MCF 10A (cell line): ENCODE results near the gene GGCX. TPM values are rescaled to one million over a fixed set of nuclear protein-coding genes. Genes with fewer than 3 reads are reported as not detected.

ENCODE experiments used
- BruUV-seq: library from RNA; stranded (reverse); fragments of 400-500 nt; replicated peaks from 2 replicates; lab custom pipeline; 2021; lab: Mats Ljungman, UMichigan
- CTCF ChIA-PET: fragments of 300-600 bp; sonication (Branson Sonifier 250); formaldehyde crosslinking; extraction: SDS; loops from one replicate; lab custom pipeline; 2021; ENCODE audit warnings: antibody characterized with exemption, inconsistent platforms; lab: Yijun Ruan, JAX
- POLR2A ChIA-PET: fragments of 300-600, 350-650 bp; sonication (Branson Sonifier 250); formaldehyde crosslinking; extraction: SDS; loops from one replicate; lab custom pipeline; 2020; ENCODE audit warnings: antibody characterized with exemption, inconsistent platforms; lab: Yijun Ruan, JAX
- DNase-seq: peaks from one replicate; pipeline ENCODE4 v3.0.0-alpha.2; 2018; ENCODE audit not compliant: unreplicated experiment
- H3K27ac Mint-ChIP-seq: one replicate; pipeline ENCODE4 v1.8.0; 2022; ENCODE audit warnings: mild to moderate bottlenecking, low read depth, mixed read lengths; ENCODE audit not compliant: unreplicated experiment
- H3K27me3 Mint-ChIP-seq: one replicate; pipeline ENCODE4 v1.8.0; 2022; ENCODE audit warnings: mixed read lengths; ENCODE audit not compliant: insufficient read depth, unreplicated experiment
- H3K36me3 Mint-ChIP-seq: one replicate; pipeline ENCODE4 v1.8.0; 2022; ENCODE audit warnings: mild to moderate bottlenecking, moderate library complexity, mixed read lengths; ENCODE audit not compliant: insufficient read depth, unreplicated experiment
- H3K4me1 Mint-ChIP-seq: one replicate; pipeline ENCODE4 v1.8.0; 2022; ENCODE audit warnings: mixed read lengths; ENCODE audit not compliant: insufficient read depth, unreplicated experiment
- H3K4me3 Mint-ChIP-seq: one replicate; pipeline ENCODE4 v1.8.0; 2022; ENCODE audit warnings: mild to moderate bottlenecking, moderate library complexity, mixed read lengths; ENCODE audit not compliant: unreplicated experiment
- H3K9me3 Mint-ChIP-seq: one replicate; pipeline ENCODE4 v1.8.0; 2022; ENCODE audit warnings: mixed read lengths; ENCODE audit not compliant: unreplicated experiment
- CTCF ChIP-seq: fragments of 200-600 bp; IDR thresholded peaks from one replicate; pipeline ENCODE4 v1.8.0; 2022; ENCODE audit warnings: antibody characterized with exemption, mild to moderate bottlenecking; ENCODE audit not compliant: unreplicated experiment
- intact Hi-C: fragments of 100-400 bp; cut with micrococcal nuclease; formaldehyde crosslinking; loops from 2 replicates; pipeline ENCODE4 v1.14.1; 2022
- total RNA-seq: library from RNA; stranded (reverse); gene quantifications from 2 replicates; pipeline ENCODE4 v1.2.3, GENCODE V29; 2022

The GGCX gene
- total RNA-seq, 1 experiment from 2014 or later: 49.1 TPM

GRCh38 chr2:85523062-85523902 lies 38.0 kb downstream of the GGCX start:
- TF ChIP-seq CTCF: no peak
- POLR2A ChIA-PET: interaction anchor here (2.1 to 2.9 kb wide), 3 partner anchors 14 to 19 kb away, joined by 5 to 17 read pairs (median 10); partner anchors contain the start of gene MAT2A
- no TSS peak for BruUV-seq
- DNase-seq: no peak
- H3K36me3 Mint-ChIP-seq: no peaks in the 10 kb centered on the region
- CTCF ChIA-PET: interaction anchor here (0.7 kb wide), 1 partner anchor 76 kb away, joined by 3 read pairs; no protein-coding TSS in a partner anchor
- intact Hi-C loops: no loop called here
- no peaks in the 10 kb centered on the region for H3K9me3 Mint-ChIP-seq
- no peak overlapping the region for H3K27ac Mint-ChIP-seq
- H3K4me3 Mint-ChIP-seq: no peak overlapping the region
- no peaks in the 10 kb centered on the region for H3K27me3 Mint-ChIP-seq
- no peaks in the 10 kb centered on the region for H3K4me1 Mint-ChIP-seq

- no peak overlapping the region for H3K27ac Mint-ChIP-seq
- H3K27me3 Mint-ChIP-seq: no peaks in the 10 kb centered on the region
- H3K9me3 Mint-ChIP-seq: no peaks in the 10 kb centered on the region
- BruUV-seq: no TSS peak
- H3K4me3 Mint-ChIP-seq: no peak overlapping the region
- no peak for DNase-seq
- ChIA-PET CTCF (interaction anchor here (1.0 kb wide), 1 partner anchor 30 kb away, joined by 3 read pairs; no protein-coding TSS in a partner anchor), POLR2A (interaction anchor here (2.9 kb wide), 1 partner anchor 18 kb away, joined by 10 read pairs; no protein-coding TSS in a partner anchor)
- no peaks in the 10 kb centered on the region for H3K4me1 Mint-ChIP-seq
- intact Hi-C loops: no loop called here
- no peaks in the 10 kb centered on the region for H3K36me3 Mint-ChIP-seq
- no peak for TF ChIP-seq CTCF
These were observed 39.1 kb downstream of the GGCX start for GRCh38 chr2:85522090-85522647.

- intact Hi-C loops: no loop called here
- H3K27me3 Mint-ChIP-seq: no peaks in the 10 kb centered on the region
- H3K4me3 Mint-ChIP-seq: no peak overlapping the region
- peak; percentile 21 for DNase-seq
- H3K9me3 Mint-ChIP-seq: no peaks in the 10 kb centered on the region
- H3K27ac Mint-ChIP-seq: no peak overlapping the region
- ChIA-PET POLR2A (interaction anchor here (1.0 kb wide), 1 partner anchor 9 kb away, joined by 4 read pairs; no protein-coding TSS in a partner anchor), CTCF (no interaction called here)
- no peak for TF ChIP-seq CTCF
- H3K36me3 Mint-ChIP-seq: no peaks in the 10 kb centered on the region
- peaks cover 8% of the 10 kb centered on the region for H3K4me1 Mint-ChIP-seq
- BruUV-seq: no TSS peak
These were observed 44.5 kb downstream of the GGCX start for GRCh38 chr2:85516653-85517389.
